Testis (tissue), 3 donors: ENCODE results near the gene SPATS2L. TPM values are rescaled to one million over a fixed set of nuclear protein-coding genes. Genes with fewer than 3 reads are reported as not detected.

Experiments
- DNase-seq: peaks from one replicate; pipeline ENCODE4 v3.0.0-alpha.2; 2019
- H3K27ac ChIP-seq, 2 donors: fragments of 200-600 bp; sonication (generic); one replicate each; pipeline ENCODE4 v1.5.1; 2019
- H3K27me3 ChIP-seq: fragments of 200-600 bp; sonication (generic); one replicate; pipeline ENCODE4 v1.5.1; 2019
- H3K36me3 ChIP-seq: fragments of 200-600 bp; sonication (generic); one replicate; pipeline ENCODE4 v1.5.1; 2017; ENCODE audit warnings: low read depth; ENCODE audit errors: missing control alignments
- H3K4me1 ChIP-seq: fragments of 200-600 bp; sonication (generic); one replicate; pipeline ENCODE4 v1.5.1; 2019
- H3K4me3 ChIP-seq, 2 donors: fragments of 200-600 bp; sonication (generic); one replicate each; pipeline ENCODE4 v1.5.1; 2017 to 2019
- H3K9me3 ChIP-seq: fragments of 200-600 bp; sonication (generic); one replicate; pipeline ENCODE4 v1.5.1; 2017
- POLR2A ChIP-seq: fragments of 450-650 bp; IDR thresholded peaks from one replicate; pipeline ENCODE4 v1.6.1; 2017; ENCODE audit warnings: antibody characterized with exemption, mild to moderate bottlenecking, moderate library complexity
- WGBS, 2 donors: methylation state at CpG; one replicate each; pipeline ENCODE4 v1.1.5; 2018; 5-methylcytosine and 5-hydroxymethylcytosine counted together
- intact Hi-C: fragments of 100-400 bp; cut with DNase I; formaldehyde crosslinking; loops from one replicate; pipeline ENCODE4 v1.15.1; 2023; ENCODE audit warnings: low total_unique reads
- polyA plus RNA-seq: library from polyadenylated mRNA; stranded (reverse); fragments of 350-450 nt; fragmentation: Illumina TruSeq; extraction: RNeasy Lipid Tissue Mini Kit (QIAGEN cat#74804); gene quantifications from one replicate; pipeline ENCODE4 v1.2.3, GENCODE V29; 2014; ENCODE audit warnings: low read depth, low replicate concordance; ENCODE audit not compliant: insufficient read depth
- total RNA-seq, 2 donors: library from RNA; depleted of rRNA; stranded (reverse); fragments of >200 nt; gene quantifications; one replicate each; pipeline ENCODE4 v1.2.3, GENCODE V29; 2016
- TF ChIP-seq, protein P1 (sequence below), 3 experiments: fragments of 450-650 bp in 2 of 3; fragments of 200-600 bp in 1 of 3; sonication (generic) in 1 of 3; IDR thresholded peaks; one replicate each; pipeline ENCODE4 v1.5.1; 2016 to 2019; ENCODE audit warnings: antibody characterized with exemption in 3 of 3, mild to moderate bottlenecking in 2 of 3, moderate library complexity in 1 of 3

SPATS2L gene
- total and polyA plus RNA-seq, 3 donors from 2014 or later: 49.7 to 67.6 (median 52.9) TPM

DNA sequence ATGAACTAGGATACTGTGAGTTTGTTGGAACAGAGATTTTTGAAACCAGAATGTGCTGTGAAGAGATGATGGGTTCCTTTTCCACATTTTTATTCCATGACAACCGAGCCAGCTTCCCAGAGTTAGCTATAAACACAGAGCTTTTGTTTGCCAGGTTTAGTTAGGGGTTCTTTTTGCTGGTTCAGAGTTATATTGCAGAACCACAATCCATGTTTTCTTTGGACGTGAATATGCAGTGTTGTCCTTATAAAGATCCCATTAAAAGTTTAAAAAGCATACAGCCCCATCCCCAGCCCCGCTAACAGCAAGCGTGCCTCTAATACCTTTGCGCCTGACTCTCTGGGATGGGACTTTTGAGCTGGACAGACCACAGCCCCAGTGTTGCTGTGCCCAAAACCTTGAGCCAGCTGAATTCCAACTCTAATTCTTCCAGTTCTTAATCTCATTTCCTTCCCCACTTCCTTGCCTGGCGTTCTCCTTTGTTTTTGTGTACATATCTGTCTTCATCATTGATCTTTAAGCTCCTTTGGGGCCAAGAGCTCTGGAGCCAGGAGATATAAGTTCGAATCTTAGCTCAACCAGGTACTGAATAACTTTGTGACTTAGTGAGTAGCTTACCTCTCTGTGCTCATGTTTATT lies 72.3 kb downstream of the SPATS2L start:
- Histone ChIP-seq H3K9me3 (no peaks in the 10 kb centered on the region), H3K4me1 (peaks cover 21% of the 10 kb centered on the region), H3K27me3 (no peaks in the 10 kb centered on the region), H3K4me3 (no peak overlapping the region), H3K27ac (peak overlapping the region; percentile 49 to 78), H3K36me3 (no peaks in the 10 kb centered on the region)
- peak; percentile 37 for DNase-seq
- intact Hi-C loops: no loop called here
- WGBS, 2 donors: 47 to 54% methylated on average over 7 of the region's 7 CpGs
- TF ChIP-seq, protein P1, sequence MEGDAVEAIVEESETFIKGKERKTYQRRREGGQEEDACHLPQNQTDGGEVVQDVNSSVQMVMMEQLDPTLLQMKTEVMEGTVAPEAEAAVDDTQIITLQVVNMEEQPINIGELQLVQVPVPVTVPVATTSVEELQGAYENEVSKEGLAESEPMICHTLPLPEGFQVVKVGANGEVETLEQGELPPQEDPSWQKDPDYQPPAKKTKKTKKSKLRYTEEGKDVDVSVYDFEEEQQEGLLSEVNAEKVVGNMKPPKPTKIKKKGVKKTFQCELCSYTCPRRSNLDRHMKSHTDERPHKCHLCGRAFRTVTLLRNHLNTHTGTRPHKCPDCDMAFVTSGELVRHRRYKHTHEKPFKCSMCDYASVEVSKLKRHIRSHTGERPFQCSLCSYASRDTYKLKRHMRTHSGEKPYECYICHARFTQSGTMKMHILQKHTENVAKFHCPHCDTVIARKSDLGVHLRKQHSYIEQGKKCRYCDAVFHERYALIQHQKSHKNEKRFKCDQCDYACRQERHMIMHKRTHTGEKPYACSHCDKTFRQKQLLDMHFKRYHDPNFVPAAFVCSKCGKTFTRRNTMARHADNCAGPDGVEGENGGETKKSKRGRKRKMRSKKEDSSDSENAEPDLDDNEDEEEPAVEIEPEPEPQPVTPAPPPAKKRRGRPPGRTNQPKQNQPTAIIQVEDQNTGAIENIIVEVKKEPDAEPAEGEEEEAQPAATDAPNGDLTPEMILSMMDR (IDR thresholded peaks at IDR 0.05): no peak
- no peak for TF ChIP-seq POLR2A

DNA sequence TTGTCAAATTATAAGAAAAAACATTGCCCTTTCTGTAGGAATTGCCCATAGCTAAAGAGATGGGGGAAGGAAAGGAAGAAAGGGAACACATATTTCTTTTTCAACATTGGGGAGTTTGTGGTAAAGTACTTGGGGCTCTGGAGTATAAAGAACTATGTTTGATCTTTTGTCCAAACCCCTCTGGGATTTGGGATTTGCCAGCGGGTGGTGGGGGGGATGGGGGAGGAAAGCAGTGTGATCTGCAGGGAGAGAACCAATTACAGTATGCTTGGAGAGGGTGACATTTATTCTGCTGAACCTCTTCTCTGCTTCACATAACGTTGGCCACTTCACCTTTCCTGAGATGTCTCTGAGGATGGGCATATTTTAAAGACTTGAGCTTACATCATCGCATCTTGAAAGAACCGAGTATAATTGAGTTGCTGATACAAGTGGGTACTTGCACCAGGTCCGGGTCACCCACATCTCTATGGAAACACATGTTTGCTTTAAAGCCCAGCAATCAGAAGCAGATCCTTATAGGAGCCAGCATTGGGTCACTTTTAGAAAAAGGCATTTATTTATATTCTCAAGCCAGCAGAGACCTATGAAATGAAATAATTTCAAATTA lies 73.1 kb downstream of the SPATS2L start:
- no peak for TF ChIP-seq POLR2A
- TF ChIP-seq, protein P1 (IDR thresholded peaks at IDR 0.05): no peak
- Histone ChIP-seq H3K27me3 (no peaks in the 10 kb centered on the region), H3K36me3 (no peaks in the 10 kb centered on the region), H3K4me3 (no peak overlapping the region), H3K27ac (peak overlapping the region in 1 of 2 donors; percentile 78), H3K4me1 (peaks cover 21% of the 10 kb centered on the region), H3K9me3 (no peaks in the 10 kb centered on the region)
- 55 to 66% methylated on average over 5 of the region's 5 CpGs for WGBS, 2 donors
- no peak for DNase-seq
- intact Hi-C loops: no loop called here

DNA sequence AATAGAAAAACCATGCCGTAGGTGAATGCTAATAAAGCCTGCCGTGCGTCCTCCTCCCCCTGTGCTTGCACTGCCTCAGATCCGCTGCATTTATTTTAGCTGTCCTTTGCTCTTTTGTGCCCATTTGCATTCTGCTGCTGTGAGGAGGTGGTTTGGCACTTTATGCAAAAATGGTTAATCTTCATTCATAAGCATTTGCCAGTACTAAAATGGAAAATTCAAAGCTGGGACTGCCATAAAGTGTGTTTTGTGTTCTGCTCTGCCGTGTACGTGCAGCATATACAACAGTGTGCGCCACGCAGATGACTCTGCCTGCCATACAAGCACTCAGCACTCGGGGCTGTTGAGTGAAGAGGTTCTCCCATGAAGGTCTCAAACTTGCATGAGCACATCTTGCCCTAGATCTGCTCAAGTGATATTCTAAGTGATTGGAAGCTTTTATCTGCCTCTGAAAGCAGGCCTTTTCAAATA lies 73.6 kb downstream of the SPATS2L start:
- 78 to 82% methylated on average over 9 of the region's 9 CpGs for WGBS, 2 donors
- no peaks in the 10 kb centered on the region for H3K9me3 ChIP-seq
- no peak for DNase-seq
- H3K4me3 ChIP-seq: no peak overlapping the region
- peaks cover 21% of the 10 kb centered on the region for H3K4me1 ChIP-seq
- H3K36me3 ChIP-seq: no peaks in the 10 kb centered on the region
- H3K27me3 ChIP-seq: no peaks in the 10 kb centered on the region
- intact Hi-C loops: no loop called here
- TF ChIP-seq, protein P1 (IDR thresholded peaks at IDR 0.05): no peak
- TF ChIP-seq POLR2A: no peak
- no peak overlapping the region for H3K27ac ChIP-seq

DNA sequence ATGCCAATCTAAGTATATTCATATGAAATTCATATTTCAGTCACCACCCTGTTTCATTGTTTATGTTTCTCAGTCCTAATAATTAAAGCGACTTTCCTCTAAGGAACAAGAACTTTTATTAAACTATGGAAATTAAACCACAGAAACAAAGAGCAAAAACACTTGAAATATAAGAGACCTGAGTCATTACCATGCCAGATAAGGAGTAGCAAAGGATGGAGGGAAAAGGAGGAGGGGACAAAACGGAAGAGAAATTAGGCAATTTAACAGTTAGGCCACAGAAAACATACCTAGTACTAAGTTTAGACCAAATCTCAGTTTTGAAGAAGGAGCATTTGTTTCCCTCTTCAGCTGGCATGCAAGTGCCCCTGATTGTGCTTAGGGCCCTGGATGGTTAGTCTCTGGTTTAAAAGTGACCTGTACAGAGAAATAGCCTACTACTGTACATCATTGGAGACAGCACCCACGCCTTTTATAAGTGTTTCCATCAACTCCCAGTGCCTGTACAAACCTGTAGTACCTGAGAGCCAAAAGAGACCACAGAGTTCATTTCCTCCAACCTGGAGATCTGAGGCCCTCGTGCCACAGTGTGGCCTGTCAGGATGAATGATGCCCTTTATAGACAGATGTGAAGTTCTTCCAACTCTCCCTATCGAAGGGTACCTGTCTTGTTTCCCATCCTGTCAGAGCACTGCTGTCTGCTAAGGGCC lies 74.5 kb downstream of the SPATS2L start:
- intact Hi-C loops: no loop called here
- 78 to 80% methylated on average over 5 of the region's 5 CpGs for WGBS, 2 donors
- Histone ChIP-seq H3K9me3 (no peaks in the 10 kb centered on the region), H3K4me1 (peaks cover 21% of the 10 kb centered on the region), H3K4me3 (no peak overlapping the region), H3K36me3 (no peaks in the 10 kb centered on the region), H3K27ac (no peak overlapping the region), H3K27me3 (no peaks in the 10 kb centered on the region)
- TF ChIP-seq POLR2A: no peak
- TF ChIP-seq, protein P1 (IDR thresholded peaks at IDR 0.05): no peak
- no peak for DNase-seq
